Right atrium auricular region (tissue), 2 donors: Measurements from ENCODE around the gene HCN2. TPM values are rescaled to one million over a fixed set of nuclear protein-coding genes. Genes with fewer than 3 reads are reported as not detected.

ENCODE experiments used
- DNase-seq: peaks from one replicate; pipeline ENCODE4 v3.0.0-alpha.2; 2019; ENCODE audit warnings: low spot score
- H3K27ac ChIP-seq, 2 donors: fragments of 200-600 bp; sonication (generic); 1 replicate in 1 of 2; 2 replicates in 1 of 2; pipeline ENCODE4 v1.5.1; 2016 to 2019
- H3K27me3 ChIP-seq, 2 donors: fragments of 200-600 bp; sonication (generic); one replicate each; pipeline versions ENCODE4 v1.5.1 to v1.6.0; 2017 to 2019
- H3K36me3 ChIP-seq: fragments of 200-600 bp; sonication (generic); one replicate; pipeline ENCODE4 v1.5.1; 2016
- H3K4me1 ChIP-seq, 2 donors: fragments of 200-600 bp; sonication (generic); one replicate each; pipeline versions ENCODE4 v1.5.1 to v1.6.0; 2017 to 2019
- H3K4me3 ChIP-seq, 2 donors: fragments of 200-600 bp; sonication (generic); 1 replicate in 1 of 2; 2 replicates in 1 of 2; pipeline ENCODE4 v1.5.1; 2017 to 2019; ENCODE audit warnings: mild to moderate bottlenecking in 1 of 2, moderate library complexity in 1 of 2
- H3K9me3 ChIP-seq, 2 donors: fragments of 200-600 bp; sonication (generic); one replicate each; pipeline ENCODE4 v1.5.1; 2019
- CTCF ChIP-seq, 2 donors: fragments of 200-600 bp; sonication (generic); IDR thresholded peaks; one replicate each; pipeline ENCODE4 v1.5.1; 2019; ENCODE audit warnings: antibody characterized with exemption in 2 of 2
- total RNA-seq, 2 donors: library from RNA; depleted of rRNA; stranded (reverse); fragments of >200 nt; gene quantifications; one replicate each; pipeline ENCODE4 v1.1.0, GENCODE V29; 2016

HCN2 gene
- total RNA-seq, 2 donors from 2014 or later, result 1.4 to 11.1 TPM

GRCh38 chr19:608155-609003 is 18.7 kb downstream of the HCN2 start:
- Histone ChIP-seq H3K4me3 (no peak overlapping the region), H3K27ac (no peak overlapping the region), H3K27me3 (no peaks in the 10 kb centered on the region), H3K9me3 (no peaks in the 10 kb centered on the region), H3K36me3 (no peaks in the 10 kb centered on the region), H3K4me1 (peaks cover 0 to 3% of the 10 kb centered on the region in 2 donors)
- no peak for DNase-seq
- no peak for TF ChIP-seq CTCF (IDR thresholded peaks at IDR 0.05)

GRCh38 chr19:609004-609346 is 19.3 kb downstream of the HCN2 start:
- Histone ChIP-seq H3K9me3 (no peaks in the 10 kb centered on the region), H3K4me1 (peaks cover 0 to 3% of the 10 kb centered on the region in 2 donors), H3K36me3 (no peaks in the 10 kb centered on the region), H3K4me3 (no peak overlapping the region), H3K27ac (peak overlapping the region in 1 of 2 donors; percentile 19), H3K27me3 (no peaks in the 10 kb centered on the region)
- TF ChIP-seq CTCF (IDR thresholded peaks at IDR 0.05), result no peak
- peak; percentile 65 for DNase-seq

GRCh38 chr19:610071-610800 is 20.6 kb downstream of the HCN2 start:
- Histone ChIP-seq H3K4me1 (peaks cover 0 to 3% of the 10 kb centered on the region in 2 donors), H3K27ac (peak overlapping the region; percentile 13 to 35), H3K27me3 (no peaks in the 10 kb centered on the region), H3K36me3 (no peaks in the 10 kb centered on the region), H3K4me3 (peak overlapping the region in 1 of 2 donors; percentile 25), H3K9me3 (no peaks in the 10 kb centered on the region)
- no peak for DNase-seq
- TF ChIP-seq CTCF (IDR thresholded peaks at IDR 0.05), result no peak

GRCh38 chr19:610801-611480 is 21.3 kb downstream of the HCN2 start:
- peak overlapping the region; percentile 13 to 35 for H3K27ac ChIP-seq
- H3K27me3 ChIP-seq, result no peaks in the 10 kb centered on the region
- DNase-seq, result no peak
- H3K36me3 ChIP-seq, result no peaks in the 10 kb centered on the region
- peaks cover 0 to 3% of the 10 kb centered on the region in 2 donors for H3K4me1 ChIP-seq
- no peaks in the 10 kb centered on the region for H3K9me3 ChIP-seq
- H3K4me3 ChIP-seq, result peak overlapping the region in 1 of 2 donors; percentile 25
- TF ChIP-seq CTCF (IDR thresholded peaks at IDR 0.05), result no peak

- no peak for TF ChIP-seq CTCF (IDR thresholded peaks at IDR 0.05)
- no peak overlapping the region for H3K27ac ChIP-seq
- no peaks in the 10 kb centered on the region for H3K9me3 ChIP-seq
- peaks cover 0 to 3% of the 10 kb centered on the region in 2 donors for H3K4me1 ChIP-seq
- no peak overlapping the region for H3K4me3 ChIP-seq
- no peak for DNase-seq
- H3K36me3 ChIP-seq, result no peaks in the 10 kb centered on the region
- H3K27me3 ChIP-seq, result no peaks in the 10 kb centered on the region
Observed at GRCh38 chr19:611481-611868, 21.8 kb downstream of the HCN2 start.
